ENCODE measurements around the gene COPG2.
A peak's percentile ranks its signal among the peaks of the same experiment; 100 is the strongest.
"Not testable (repeated sequence)": the region's sequence is repeated elsewhere in the genome, so short reads cannot be mapped to it uniquely, and the experiment has no call there.

The COPG2 gene

GRCh38 chr7:130697820-130698219 is 29.3 kb upstream of the COPG2 start:
- H3K27ac ChIP-seq = no peak overlapping the region
- no peaks in the 10 kb centered on the region for H3K36me3 ChIP-seq (ENCODE audit: insufficient read depth)
- no peak for TF ChIP-seq CTCF (conservative IDR thresholded peaks at IDR 0.05; ENCODE audit: low read depth, low read length)
- H3K4me3 ChIP-seq (IDR thresholded peaks at IDR 0.05; ENCODE audit: insufficient read depth, low read depth, low read length) = no peak overlapping the region
- no peak overlapping the region for H2AFZ ChIP-seq (ENCODE audit: low read depth)
- H3K79me2 ChIP-seq (ENCODE audit: insufficient read depth, low read depth) = no peaks in the 10 kb centered on the region
- H3K4me1 ChIP-seq (ENCODE audit: low read depth, poor library complexity, severe bottlenecking) = no peaks in the 10 kb centered on the region
- no peak overlapping the region for H3K4me2 ChIP-seq
- H4K20me1 ChIP-seq (ENCODE audit: insufficient read depth) = no peaks in the 10 kb centered on the region
- H3K27me3 ChIP-seq (ENCODE audit: insufficient read depth, low read depth) = no peaks in the 10 kb centered on the region
- no peak overlapping the region for H3K9ac ChIP-seq

GRCh38 chr7:130695840-130696239 is 27.3 kb upstream of the COPG2 start:
- no peaks in the 10 kb centered on the region for H3K36me3 ChIP-seq (ENCODE audit: insufficient read depth)
- no peak overlapping the region for H3K4me2 ChIP-seq
- H3K9ac ChIP-seq = no peak overlapping the region
- no peaks in the 10 kb centered on the region for H4K20me1 ChIP-seq (ENCODE audit: insufficient read depth)
- no peaks in the 10 kb centered on the region for H3K27me3 ChIP-seq (ENCODE audit: insufficient read depth, low read depth)
- H2AFZ ChIP-seq (ENCODE audit: low read depth) = no peak overlapping the region
- H3K4me3 ChIP-seq (IDR thresholded peaks at IDR 0.05; ENCODE audit: insufficient read depth, low read depth, low read length) = no peak overlapping the region
- H3K4me1 ChIP-seq (ENCODE audit: low read depth, poor library complexity, severe bottlenecking) = no peaks in the 10 kb centered on the region
- TF ChIP-seq CTCF (conservative IDR thresholded peaks at IDR 0.05; ENCODE audit: low read depth, low read length) = peak; percentile 54
- no peaks in the 10 kb centered on the region for H3K79me2 ChIP-seq (ENCODE audit: insufficient read depth, low read depth)
- H3K27ac ChIP-seq = no peak overlapping the region

GRCh38 chr7:130692396-130692795 is 23.8 kb upstream of the COPG2 start:
- not testable (repeated sequence) for H2AFZ ChIP-seq (ENCODE audit: low read depth); H3K27me3 ChIP-seq (ENCODE audit: insufficient read depth, low read depth); H4K20me1 ChIP-seq (ENCODE audit: insufficient read depth); H3K79me2 ChIP-seq (ENCODE audit: insufficient read depth, low read depth); H3K36me3 ChIP-seq (ENCODE audit: insufficient read depth); H3K9ac ChIP-seq; H3K27ac ChIP-seq; H3K4me1 ChIP-seq (ENCODE audit: low read depth, poor library complexity, severe bottlenecking); H3K4me3 ChIP-seq (IDR thresholded peaks at IDR 0.05; ENCODE audit: insufficient read depth, low read depth, low read length); H3K4me2 ChIP-seq

- Histone ChIP-seq H3K4me1 (ENCODE audit: low read depth, poor library complexity, severe bottlenecking) (no peaks in the 10 kb centered on the region), H3K27me3 (ENCODE audit: insufficient read depth, low read depth) (no peaks in the 10 kb centered on the region), H3K27ac (no peak overlapping the region), H4K20me1 (ENCODE audit: insufficient read depth) (no peaks in the 10 kb centered on the region), H3K79me2 (ENCODE audit: insufficient read depth, low read depth) (no peaks in the 10 kb centered on the region), H3K4me2 (no peak overlapping the region), H3K4me3 (IDR thresholded peaks at IDR 0.05; ENCODE audit: insufficient read depth, low read depth, low read length) (no peak overlapping the region), H2AFZ (ENCODE audit: low read depth) (no peak overlapping the region), H3K9ac (no peak overlapping the region), H3K36me3 (ENCODE audit: insufficient read depth) (no peaks in the 10 kb centered on the region)
- no peak for TF ChIP-seq CTCF (conservative IDR thresholded peaks at IDR 0.05; ENCODE audit: low read depth, low read length)
Measured at GRCh38 chr7:130689683-130690082, 21.1 kb upstream of the COPG2 start.

GRCh38 chr7:130683026-130683425 is 14.5 kb upstream of the COPG2 start:
- Histone ChIP-seq H3K4me1 (ENCODE audit: low read depth, poor library complexity, severe bottlenecking) (no peaks in the 10 kb centered on the region), H3K4me3 (IDR thresholded peaks at IDR 0.05; ENCODE audit: insufficient read depth, low read depth, low read length) (no peak overlapping the region), H2AFZ (ENCODE audit: low read depth) (no peak overlapping the region), H3K4me2 (no peak overlapping the region), H3K79me2 (ENCODE audit: insufficient read depth, low read depth) (no peaks in the 10 kb centered on the region), H4K20me1 (ENCODE audit: insufficient read depth) (no peaks in the 10 kb centered on the region), H3K36me3 (ENCODE audit: insufficient read depth) (no peaks in the 10 kb centered on the region), H3K9ac (no peak overlapping the region), H3K27me3 (ENCODE audit: insufficient read depth, low read depth) (no peaks in the 10 kb centered on the region), H3K27ac (no peak overlapping the region)
- no peak for TF ChIP-seq CTCF (conservative IDR thresholded peaks at IDR 0.05; ENCODE audit: low read depth, low read length)

All from KMS-11 (cell line).